Right renal cortex interstitium (tissue), 3 donors: Measurements from ENCODE around the gene CD93. TPM values are rescaled to one million over a fixed set of nuclear protein-coding genes. Genes with fewer than 3 reads are reported as not detected.

ENCODE experiments used
- DNase-seq, 3 donors: peaks; one replicate each; pipeline ENCODE4 v3.0.0-alpha.2; 2013; ENCODE audit warnings: low read depth in 3 of 3, low spot score in 2 of 3
- polyA plus RNA-seq, 3 donors: library from polyadenylated mRNA; unstranded; fragments of 120-200 nt; gene quantifications; one replicate each; pipeline ENCODE4 v1.2.1, GENCODE V29; 2013; ENCODE audit not compliant: insufficient read length in 3 of 3

CD93 gene
- polyA plus RNA-seq, 3 donors, result 39.5 to 44.4 (median 44.3) TPM

DNA sequence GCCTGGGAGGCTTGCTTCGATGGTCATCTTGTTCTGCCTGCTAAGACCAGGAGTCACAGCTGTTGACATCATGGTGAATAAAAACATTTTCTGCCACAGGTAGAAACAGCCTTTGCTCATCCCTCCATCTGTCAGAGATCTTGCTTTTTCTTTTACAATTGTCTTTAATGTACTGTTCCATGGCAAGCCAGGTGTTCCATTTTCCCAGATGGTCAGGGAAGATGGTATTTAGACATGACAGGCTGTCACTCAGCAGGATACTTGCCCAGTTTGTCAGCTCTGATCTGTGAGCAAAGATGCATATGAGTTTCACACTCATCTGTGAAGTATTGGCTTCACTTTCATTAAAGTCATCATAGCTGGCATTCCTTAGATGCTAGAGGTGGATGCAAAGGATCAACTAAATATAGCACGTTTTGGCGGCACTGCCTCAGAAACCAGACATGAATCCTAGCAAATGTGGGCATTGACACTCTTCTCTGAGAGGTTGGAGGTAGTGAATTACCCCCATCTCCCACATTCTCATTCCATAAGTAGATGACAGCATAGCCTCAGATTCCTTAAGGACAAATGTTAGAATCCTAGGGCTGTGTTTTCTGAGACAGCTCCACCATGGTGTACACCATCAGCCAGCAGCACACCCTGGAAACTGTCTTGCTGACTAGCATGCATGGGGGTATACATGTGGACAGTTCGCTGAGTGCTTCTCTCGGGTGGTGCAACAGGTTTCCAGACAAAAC is 46.8 kb downstream of the CD93 start:
- no peak for DNase-seq

DNA sequence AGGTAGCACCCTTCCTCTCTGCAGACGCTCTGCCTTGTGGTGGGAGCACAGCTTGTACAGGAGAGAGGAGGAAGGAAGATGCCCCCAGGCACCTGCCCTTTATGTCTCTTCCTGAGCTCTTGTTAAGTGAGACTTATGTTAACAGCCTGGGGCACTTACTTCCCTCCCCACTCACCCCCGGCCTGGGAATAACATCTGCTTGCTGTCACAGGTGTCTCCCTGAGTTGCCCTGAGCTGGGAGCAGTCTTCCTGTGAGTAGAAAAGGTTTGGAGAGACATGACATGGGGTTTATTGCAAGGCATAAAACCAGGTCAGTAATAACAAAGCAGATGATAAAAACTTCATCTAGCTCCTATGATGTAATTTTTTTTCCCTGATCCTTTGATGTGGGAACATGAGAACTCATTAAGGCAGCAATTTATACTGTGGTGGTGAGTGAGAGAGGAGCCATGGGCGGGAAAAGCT is 49.1 kb downstream of the CD93 start:
- no peak for DNase-seq

DNA sequence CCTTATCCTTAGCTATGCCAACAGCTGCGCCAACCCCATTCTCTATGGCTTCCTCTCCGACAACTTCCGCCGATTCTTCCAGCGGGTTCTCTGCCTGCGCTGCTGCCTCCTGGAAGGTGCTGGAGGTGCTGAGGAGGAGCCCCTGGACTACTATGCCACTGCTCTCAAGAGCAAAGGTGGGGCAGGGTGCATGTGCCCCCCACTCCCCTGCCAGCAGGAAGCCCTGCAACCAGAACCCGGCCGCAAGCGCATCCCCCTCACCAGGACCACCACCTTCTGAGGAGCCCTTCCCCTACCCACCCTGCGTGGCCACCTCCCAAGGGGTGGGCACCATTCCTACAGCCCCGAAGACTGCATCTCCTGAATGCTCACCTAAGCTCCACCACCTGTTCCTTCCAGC is 49.8 kb downstream of the CD93 start:
- no peak for DNase-seq

DNA sequence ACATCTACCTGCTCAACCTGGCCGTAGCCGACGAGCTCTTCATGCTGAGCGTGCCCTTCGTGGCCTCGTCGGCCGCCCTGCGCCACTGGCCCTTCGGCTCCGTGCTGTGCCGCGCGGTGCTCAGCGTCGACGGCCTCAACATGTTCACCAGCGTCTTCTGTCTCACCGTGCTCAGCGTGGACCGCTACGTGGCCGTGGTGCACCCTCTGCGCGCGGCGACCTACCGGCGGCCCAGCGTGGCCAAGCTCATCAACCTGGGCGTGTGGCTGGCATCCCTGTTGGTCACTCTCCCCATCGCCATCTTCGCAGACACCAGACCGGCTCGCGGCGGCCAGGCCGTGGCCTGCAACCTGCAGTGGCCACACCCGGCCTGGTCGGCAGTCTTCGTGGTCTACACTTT is 50.4 kb downstream of the CD93 start:
- DNase-seq, result no peak

DNA sequence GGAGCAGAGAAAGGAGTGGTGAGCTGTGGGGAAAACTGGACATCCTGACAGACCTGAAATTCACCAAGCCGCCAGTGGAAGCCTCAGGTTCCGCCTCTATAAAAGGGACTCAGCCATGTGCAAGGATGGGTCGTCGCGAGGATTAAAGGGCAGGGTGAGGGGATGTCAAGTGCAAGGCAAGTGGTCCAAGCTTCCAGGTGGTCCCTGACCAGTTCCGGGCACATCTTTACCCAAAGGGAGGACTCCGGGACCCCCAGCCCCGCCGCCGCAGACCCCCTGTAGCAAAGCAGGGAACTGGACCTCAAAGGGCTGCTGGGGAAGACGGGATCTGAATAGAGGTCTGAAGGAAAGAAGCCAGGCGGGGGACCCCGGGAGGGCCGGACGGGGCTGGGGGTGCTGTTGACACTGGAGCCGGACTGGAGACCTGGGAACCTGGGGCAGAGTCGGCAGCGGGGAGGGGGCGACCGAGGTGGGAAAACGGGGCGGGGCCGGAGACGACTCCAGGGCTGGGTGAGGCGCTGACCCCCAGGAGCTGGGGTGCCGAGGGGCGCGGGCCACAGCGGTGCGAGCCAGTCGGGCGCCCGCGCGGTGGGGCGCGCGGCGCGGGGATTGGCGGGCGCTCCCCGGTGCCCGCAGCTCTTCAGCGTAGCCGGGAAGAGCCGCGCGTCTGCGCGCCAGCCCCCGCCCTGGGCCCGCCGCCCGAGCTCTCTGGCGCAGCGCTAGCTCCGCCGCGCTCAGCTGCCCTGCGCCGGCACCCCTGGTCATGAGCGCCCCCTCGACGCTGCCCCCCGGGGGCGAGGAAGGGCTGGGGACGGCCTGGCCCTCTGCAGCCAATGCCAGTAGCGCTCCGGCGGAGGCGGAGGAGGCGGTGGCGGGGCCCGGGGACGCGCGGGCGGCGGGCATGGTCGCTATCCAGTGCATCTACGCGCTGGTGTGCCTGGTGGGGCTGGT is 51.1 kb downstream of the CD93 start, which contains the start of gene SSTR4:
Gene SSTR4 (plus strand): TSS at position 592 of the 951 bp plus-strand sequence. CDS start 172 bp downstream, at position 764.
- no peak for DNase-seq

DNA sequence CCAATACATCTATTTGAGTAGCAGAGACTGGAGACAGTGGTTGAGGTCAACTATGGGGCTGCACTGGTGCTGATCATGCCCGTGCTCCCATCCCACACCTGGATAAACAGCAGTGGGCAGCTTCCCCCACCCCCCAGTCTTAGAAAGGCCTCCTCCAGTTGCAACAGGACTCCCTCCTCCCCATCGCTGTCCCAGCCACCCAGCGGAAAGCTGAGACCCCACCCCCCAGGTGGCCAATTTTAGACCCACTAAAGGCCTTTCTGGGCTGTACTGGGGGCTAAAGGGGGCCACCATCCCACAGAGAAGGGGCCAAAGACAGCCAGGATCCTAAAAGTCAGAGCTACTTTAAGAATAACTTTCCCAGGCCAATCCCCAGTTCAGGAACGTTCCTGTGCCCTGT is 52.2 kb downstream of the CD93 start:
- no peak for DNase-seq

DNA sequence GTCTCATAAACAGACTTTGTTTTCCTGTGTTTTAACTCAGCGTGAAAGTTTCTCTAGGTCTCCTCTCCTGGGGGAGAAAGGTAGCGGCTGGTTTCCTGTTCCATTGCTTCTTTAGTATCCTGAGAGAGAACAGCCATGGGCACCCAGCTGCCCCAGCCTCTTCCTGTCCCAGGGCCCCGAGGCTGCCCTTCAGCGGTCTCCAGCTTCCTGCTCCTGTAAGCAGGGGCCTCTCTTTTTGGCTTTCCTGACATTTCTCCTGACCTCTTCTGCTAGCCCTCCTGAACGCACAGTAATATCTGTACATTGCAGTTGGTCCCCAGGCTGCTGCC is 53.4 kb downstream of the CD93 start:
- DNase-seq, result no peak

DNA sequence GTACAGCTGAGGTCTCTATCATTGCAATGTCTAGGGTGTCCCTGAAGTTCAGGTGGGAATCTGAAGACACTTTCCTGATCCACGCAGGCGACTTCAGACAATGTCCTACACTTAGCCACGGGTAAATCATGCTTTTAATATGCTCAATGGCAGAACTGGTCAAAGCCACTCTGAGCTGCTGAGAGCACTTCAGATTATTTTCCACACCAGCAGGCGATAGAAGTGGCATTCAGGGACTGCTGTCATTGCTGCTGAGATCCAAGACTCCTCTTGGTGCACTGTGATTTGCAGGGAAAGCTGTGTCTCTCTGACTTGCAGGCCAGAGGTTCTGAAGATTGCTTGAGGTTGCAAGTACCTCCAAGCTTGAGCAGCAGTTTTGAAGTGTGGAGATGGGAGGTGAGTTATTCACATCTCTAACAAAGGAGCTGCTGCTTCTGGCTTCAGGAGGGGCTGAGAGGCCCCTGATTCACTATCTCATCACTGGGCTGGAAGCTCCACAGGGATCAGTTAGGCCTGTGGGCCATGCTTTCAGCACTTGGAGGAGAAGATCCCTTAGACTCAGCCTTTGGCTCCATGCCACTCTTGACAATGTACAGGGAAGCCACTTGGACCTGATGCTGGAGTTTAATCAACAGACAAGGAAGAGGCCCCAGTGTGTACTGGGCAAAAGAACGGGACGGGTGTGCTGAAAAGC is 53.9 kb downstream of the CD93 start:
- DNase-seq, result no peak

DNA sequence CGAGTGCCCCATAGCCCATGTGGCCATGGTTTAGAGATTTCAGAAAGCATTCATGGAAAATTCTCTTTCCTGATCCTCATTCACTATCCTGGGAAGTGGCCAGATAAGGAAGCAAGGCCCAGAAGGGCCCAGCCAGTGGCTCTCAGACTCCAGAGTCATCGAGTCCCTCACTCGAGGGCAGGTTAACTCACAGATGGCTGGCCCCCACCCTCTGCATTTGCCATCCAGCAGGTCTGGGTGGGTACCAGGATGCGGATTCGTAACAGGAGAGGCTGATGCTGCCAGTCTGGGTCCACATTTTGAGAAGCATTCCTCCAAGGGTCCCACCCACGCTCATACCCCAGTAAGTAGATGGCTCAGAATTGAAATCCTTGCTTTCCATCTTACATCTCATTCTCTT is 54.8 kb downstream of the CD93 start:
- no peak for DNase-seq

Other genes with a start within 250 kb of the CD93 start
- gene SSTR4, start 51.0 kb downstream of the CD93 start, polyA plus RNA-seq, result under 1 TPM in 2 of 3 donors, not detected in 1; 0.11 TPM
- gene THBD, start 36.7 kb downstream of the CD93 start, polyA plus RNA-seq, result 1 to 10 TPM; 4.3 to 5.3 (median 5.2) TPM